Upper lobe of right lung (tissue), 1 donor: ENCODE measurements around the gene ARHGAP15. TPM values are rescaled to one million over a fixed set of nuclear protein-coding genes. Genes with fewer than 3 reads are reported as not detected.

Experiments used
- ATAC-seq: fragments of 200-7000 bp; cut with Tn5 transposase; one replicate; pipeline ENCODE4 v1.9.1; 2020; ENCODE audit warnings: mild to moderate bottlenecking, moderate library complexity
- DNase-seq: peaks from one replicate; pipeline ENCODE4 v3.0.0-alpha.2; 2020
- H3K27ac ChIP-seq: fragments of 200-600 bp; one replicate; pipeline ENCODE4 v1.8.0; 2022
- H3K27me3 ChIP-seq: fragments of 200-600 bp; one replicate; pipeline ENCODE4 v1.8.0; 2022; ENCODE audit warnings: mild to moderate bottlenecking
- H3K36me3 ChIP-seq: fragments of 200-600 bp; one replicate; pipeline ENCODE4 v1.8.0; 2022
- H3K4me1 ChIP-seq: fragments of 200-600 bp; one replicate; pipeline ENCODE4 v1.8.0; 2022
- H3K4me3 ChIP-seq: fragments of 200-600 bp; one replicate; pipeline ENCODE4 v1.8.0; 2022; ENCODE audit warnings: mild to moderate bottlenecking
- H3K9me3 ChIP-seq: fragments of 200-600 bp; one replicate; pipeline ENCODE4 v1.8.0; 2022
- CTCF ChIP-seq: fragments of 200-600 bp; IDR thresholded peaks from one replicate; pipeline ENCODE4 v1.8.0; 2022; ENCODE audit warnings: antibody characterized with exemption
- intact Hi-C: fragments of 100-400 bp; cut with DNase I; formaldehyde crosslinking; loops from one replicate; pipeline ENCODE4 v1.11.0; 2022
- total RNA-seq: library from RNA; stranded (reverse); fragmentation: NEBNext Ultra II Directional; extraction: Animal tissue kit (Norgen Biotek cat#: 25700); gene quantifications from one replicate; pipeline ENCODE4 v1.2.1, GENCODE V29; 2021
- donor health status: DM: no; HTN: yes; CAD: no; lungs with severe emphysema.

Gene ARHGAP15
- total RNA-seq, 1 donor from 2014 or later: 19.2 TPM

- no peak overlapping the region for H3K27ac ChIP-seq
- no peak for TF ChIP-seq CTCF
- no peaks in the 10 kb centered on the region for H3K27me3 ChIP-seq
- no peaks in the 10 kb centered on the region for H3K4me1 ChIP-seq
- intact Hi-C loops: no loop called here
- H3K4me3 ChIP-seq: no peak overlapping the region
- H3K9me3 ChIP-seq: no peaks in the 10 kb centered on the region
- no peak for DNase-seq
- H3K36me3 ChIP-seq: no peaks in the 10 kb centered on the region
- no peak for ATAC-seq
These were observed 89.4 kb downstream of the ARHGAP15 start for GRCh38 chr2:143218621-143219020.

GRCh38 chr2:143219266-143219665 is 90.0 kb downstream of the ARHGAP15 start:
- no peak overlapping the region for H3K27ac ChIP-seq
- no peak for TF ChIP-seq CTCF
- intact Hi-C loops: no loop called here
- ATAC-seq: no peak
- H3K27me3 ChIP-seq: no peaks in the 10 kb centered on the region
- no peaks in the 10 kb centered on the region for H3K9me3 ChIP-seq
- H3K36me3 ChIP-seq: no peaks in the 10 kb centered on the region
- H3K4me1 ChIP-seq: no peaks in the 10 kb centered on the region
- H3K4me3 ChIP-seq: no peak overlapping the region
- DNase-seq: no peak

DNA sequence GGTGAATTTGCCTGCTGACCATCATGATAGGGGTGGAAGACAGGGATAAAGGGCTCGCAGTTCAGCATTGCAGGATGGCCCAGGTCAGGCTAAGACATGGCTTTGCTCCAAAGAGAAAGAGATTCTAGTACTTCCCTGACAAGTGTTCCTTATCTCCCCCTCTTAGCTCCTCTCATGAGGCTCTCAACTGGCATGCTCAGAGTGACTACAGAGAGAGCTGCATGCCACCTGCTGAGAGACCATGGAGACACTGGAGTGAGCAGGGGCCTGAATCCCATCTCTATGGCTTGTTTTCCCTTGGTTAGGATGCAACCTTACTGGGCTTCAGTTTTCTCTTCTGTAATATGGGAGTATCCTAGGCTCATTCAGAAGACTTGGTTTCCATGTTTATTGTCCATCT is 94.3 kb downstream of the ARHGAP15 start:
- Histone ChIP-seq H3K27ac (no peak overlapping the region), H3K4me3 (no peak overlapping the region), H3K9me3 (no peaks in the 10 kb centered on the region), H3K27me3 (no peaks in the 10 kb centered on the region), H3K36me3 (no peaks in the 10 kb centered on the region), H3K4me1 (no peaks in the 10 kb centered on the region)
- intact Hi-C loops: no loop called here
- TF ChIP-seq CTCF: no peak
- ATAC-seq (no peak), DNase-seq (no peak)

GRCh38 chr2:143225931-143226330 is 96.7 kb downstream of the ARHGAP15 start:
- intact Hi-C loops: no loop called here
- H3K36me3 ChIP-seq: no peaks in the 10 kb centered on the region
- no peak overlapping the region for H3K27ac ChIP-seq
- H3K27me3 ChIP-seq: no peaks in the 10 kb centered on the region
- no peak overlapping the region for H3K4me3 ChIP-seq
- no peak for ATAC-seq
- DNase-seq: no peak
- no peaks in the 10 kb centered on the region for H3K9me3 ChIP-seq
- no peaks in the 10 kb centered on the region for H3K4me1 ChIP-seq
- TF ChIP-seq CTCF: no peak

DNA sequence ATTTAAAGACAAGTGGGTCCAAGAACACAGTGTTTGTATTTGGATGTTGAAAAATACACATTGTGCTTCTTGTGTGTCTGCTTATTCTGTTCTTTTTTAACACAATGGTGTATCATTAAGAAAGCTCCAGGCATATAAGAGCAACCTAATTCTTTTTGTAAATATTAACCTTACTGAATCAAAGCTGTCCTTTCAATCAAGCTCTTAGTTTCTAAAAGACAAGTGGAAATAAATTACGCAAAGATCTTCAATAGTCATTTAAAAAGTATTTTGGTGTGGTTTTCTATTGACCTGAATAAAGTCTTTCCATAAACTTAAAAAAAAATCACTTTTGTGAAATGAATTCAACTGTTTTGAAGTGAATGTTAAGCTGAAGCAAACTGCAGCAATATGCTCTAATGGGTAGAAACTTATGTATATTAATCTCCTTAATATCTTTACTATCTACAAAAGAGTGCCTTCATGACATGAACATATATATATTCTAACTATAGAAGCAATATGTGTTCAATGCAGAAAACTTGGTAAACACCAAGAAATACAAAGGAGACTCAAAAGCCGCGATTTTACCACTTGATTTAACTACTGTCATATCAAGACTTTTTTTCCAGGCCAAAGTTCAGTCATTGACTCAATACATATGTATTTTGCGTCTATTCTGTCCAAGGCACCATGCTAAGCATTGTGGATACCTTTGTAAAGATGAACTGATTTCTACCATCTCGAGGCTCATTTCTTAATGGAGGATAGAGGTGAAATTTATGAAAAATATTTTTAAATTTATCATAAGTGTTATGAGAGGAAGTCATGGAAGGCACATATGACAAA is 97.7 kb downstream of the ARHGAP15 start:
- DNase-seq (no peak), ATAC-seq (no peak)
- Histone ChIP-seq H3K27ac (no peak overlapping the region), H3K27me3 (no peaks in the 10 kb centered on the region), H3K4me1 (no peaks in the 10 kb centered on the region), H3K36me3 (no peaks in the 10 kb centered on the region), H3K9me3 (no peaks in the 10 kb centered on the region), H3K4me3 (no peak overlapping the region)
- TF ChIP-seq CTCF: no peak
- intact Hi-C loops: no loop called here

- ATAC-seq (no peak), DNase-seq (no peak)
- H3K27ac ChIP-seq: no peak overlapping the region
- H3K4me3 ChIP-seq: no peak overlapping the region
- no peaks in the 10 kb centered on the region for H3K27me3 ChIP-seq
- no peaks in the 10 kb centered on the region for H3K4me1 ChIP-seq
- no peak for TF ChIP-seq CTCF
- H3K36me3 ChIP-seq: no peaks in the 10 kb centered on the region
- intact Hi-C loops: no loop called here
- H3K9me3 ChIP-seq: no peaks in the 10 kb centered on the region
These were observed 100.2 kb downstream of the ARHGAP15 start for GRCh38 chr2:143229411-143229810.
